Esophagus squamous epithelium (tissue), 5 donors: Measurements from ENCODE around the gene UCKL1. TPM values are rescaled to one million over a fixed set of nuclear protein-coding genes. Genes with fewer than 3 reads are reported as not detected.

Source experiments
- DNase-seq: peaks from one replicate; lab custom pipeline; 2025; lab: John Stamatoyannopoulos, UW
- H3K27ac ChIP-seq, 4 donors: fragments of 200-600 bp; sonication (generic); one replicate each; pipeline ENCODE4 v1.5.1; 2016 to 2019; ENCODE audit warnings: mild to moderate bottlenecking in 1 of 4
- H3K27me3 ChIP-seq, 4 donors: fragments of 200-600 bp; sonication (generic); 1 replicate in 3 of 4; 2 replicates in 1 of 4; pipeline versions ENCODE4 v1.5.1 to v1.6.0; 2017 to 2021; ENCODE audit warnings: antibody characterized with exemption in 1 of 4
- H3K36me3 ChIP-seq, 3 donors: fragments of 200-600 bp; sonication (generic); one replicate each; pipeline ENCODE4 v1.5.1; 2016 to 2019
- H3K4me1 ChIP-seq, 3 donors: fragments of 200-600 bp; sonication (generic); one replicate each; pipeline ENCODE4 v1.5.1; 2017 to 2019
- H3K4me3 ChIP-seq, 4 donors: fragments of 200-600 bp; sonication (generic); 1 replicate in 3 of 4; 2 replicates in 1 of 4; pipeline ENCODE4 v1.5.1; 2016 to 2019; ENCODE audit warnings: mild to moderate bottlenecking in 2 of 4, moderate library complexity in 1 of 4
- H3K9me3 ChIP-seq, 3 donors: fragments of 200-600 bp; sonication (generic); one replicate each; pipeline ENCODE4 v1.5.1; 2016 to 2019
- POLR2A ChIP-seq, 4 donors: fragments of 450-650 bp; IDR thresholded peaks; one replicate each; pipeline ENCODE4 v1.6.1; 2017; ENCODE audit warnings: antibody characterized with exemption in 4 of 4, mild to moderate bottlenecking in 4 of 4, moderate library complexity in 3 of 4
- WGBS, 2 donors: methylation state at CpG; one replicate each; pipeline ENCODE4 v1.1.5; 2018; 5-methylcytosine and 5-hydroxymethylcytosine counted together
- intact Hi-C: fragments of 100-400 bp; cut with DNase I; formaldehyde crosslinking; loops from one replicate; pipeline ENCODE4 v1.15.0; 2022
- total RNA-seq, 4 donors: library from RNA; depleted of rRNA; stranded (reverse); fragments of >200 nt; gene quantifications; one replicate each; pipeline ENCODE4 v1.1.0, GENCODE V29; 2016
- TF ChIP-seq, protein P1 (sequence below), 6 experiments: fragments of 450-650 bp in 4 of 6; fragments of 200-600 bp in 2 of 6; sonication (generic) in 2 of 6; IDR thresholded peaks; one replicate each; pipeline ENCODE4 v1.5.1; 2016 to 2019; ENCODE audit warnings: antibody characterized with exemption in 6 of 6, mild to moderate bottlenecking in 4 of 6, moderate library complexity in 4 of 6
- donor health status: DM: yes; HTN: yes; CAD: no.

Gene UCKL1
- total RNA-seq, 4 donors from 2014 or later = 23.1 to 38.0 (median 25.6) TPM

DNA sequence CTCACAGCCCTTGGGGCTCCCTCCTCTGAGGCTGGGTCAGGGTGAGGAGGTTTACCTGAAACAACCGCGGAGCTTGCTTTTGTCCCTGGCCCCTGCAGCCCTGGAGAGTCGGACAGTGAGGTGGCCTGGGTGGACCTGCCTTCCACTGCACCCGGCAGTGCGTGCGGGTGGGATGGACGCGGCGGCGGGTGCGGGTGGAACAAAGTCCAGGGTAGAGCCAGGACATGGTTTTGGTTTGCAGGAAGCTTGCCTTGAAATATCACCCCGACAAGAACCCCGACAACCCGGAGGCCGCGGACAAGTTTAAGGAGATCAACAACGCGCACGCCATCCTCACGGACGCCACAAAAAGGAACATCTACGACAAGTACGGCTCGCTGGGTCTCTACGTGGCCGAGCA lies 27.1 kb downstream of the UCKL1 start:
- WGBS, 2 donors = 94 to 95% methylated on average over 12 to 15 of the region's 26 CpGs
- intact Hi-C loops = no loop called here
- peaks cover 0 to 6% (median 0%) of the 10 kb centered on the region in 3 donors for H3K4me1 ChIP-seq
- no peak overlapping the region for H3K4me3 ChIP-seq
- no peaks in the 10 kb centered on the region for H3K27me3 ChIP-seq
- H3K9me3 ChIP-seq = no peaks in the 10 kb centered on the region
- no peak overlapping the region for H3K27ac ChIP-seq
- no peak for DNase-seq
- no peak for TF ChIP-seq POLR2A (IDR thresholded peaks at IDR 0.05)
- TF ChIP-seq, protein P1, sequence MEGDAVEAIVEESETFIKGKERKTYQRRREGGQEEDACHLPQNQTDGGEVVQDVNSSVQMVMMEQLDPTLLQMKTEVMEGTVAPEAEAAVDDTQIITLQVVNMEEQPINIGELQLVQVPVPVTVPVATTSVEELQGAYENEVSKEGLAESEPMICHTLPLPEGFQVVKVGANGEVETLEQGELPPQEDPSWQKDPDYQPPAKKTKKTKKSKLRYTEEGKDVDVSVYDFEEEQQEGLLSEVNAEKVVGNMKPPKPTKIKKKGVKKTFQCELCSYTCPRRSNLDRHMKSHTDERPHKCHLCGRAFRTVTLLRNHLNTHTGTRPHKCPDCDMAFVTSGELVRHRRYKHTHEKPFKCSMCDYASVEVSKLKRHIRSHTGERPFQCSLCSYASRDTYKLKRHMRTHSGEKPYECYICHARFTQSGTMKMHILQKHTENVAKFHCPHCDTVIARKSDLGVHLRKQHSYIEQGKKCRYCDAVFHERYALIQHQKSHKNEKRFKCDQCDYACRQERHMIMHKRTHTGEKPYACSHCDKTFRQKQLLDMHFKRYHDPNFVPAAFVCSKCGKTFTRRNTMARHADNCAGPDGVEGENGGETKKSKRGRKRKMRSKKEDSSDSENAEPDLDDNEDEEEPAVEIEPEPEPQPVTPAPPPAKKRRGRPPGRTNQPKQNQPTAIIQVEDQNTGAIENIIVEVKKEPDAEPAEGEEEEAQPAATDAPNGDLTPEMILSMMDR (IDR thresholded peaks at IDR 0.05) = no peak
- peaks cover 44 to 99% (median 45%) of the 10 kb centered on the region in 3 donors for H3K36me3 ChIP-seq

DNA sequence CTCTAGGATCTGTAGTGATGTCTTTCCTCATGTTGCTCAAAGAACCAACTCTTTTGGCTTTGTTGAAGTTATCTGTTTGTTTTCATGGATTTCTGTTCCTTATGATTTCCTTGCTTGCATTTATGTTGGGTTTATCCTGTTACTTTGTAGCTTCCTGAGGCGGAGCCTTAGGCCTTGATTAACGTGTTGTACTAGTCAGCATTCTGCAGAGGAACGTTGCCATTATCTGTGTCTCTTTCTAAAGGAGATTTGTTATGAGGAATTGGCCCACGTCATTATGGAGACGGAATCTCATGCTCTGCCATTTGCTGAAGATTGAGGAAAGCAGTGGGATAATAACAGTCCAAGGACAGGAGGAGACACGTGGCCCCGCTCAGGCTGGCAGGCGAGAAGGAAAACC lies 29.9 kb downstream of the UCKL1 start:
- DNase-seq = no peak
- Histone ChIP-seq H3K27me3 (no peaks in the 10 kb centered on the region), H3K4me3 (no peak overlapping the region), H3K27ac (no peak overlapping the region), H3K4me1 (peaks cover 0 to 15% (median 0%) of the 10 kb centered on the region in 3 donors), H3K36me3 (peaks cover 33 to 95% (median 34%) of the 10 kb centered on the region in 3 donors), H3K9me3 (no peaks in the 10 kb centered on the region)
- 59 to 64% methylated on average over 6 to 8 of the region's 8 CpGs for WGBS, 2 donors
- intact Hi-C loops = no loop called here
- no peak for TF ChIP-seq POLR2A (IDR thresholded peaks at IDR 0.05)
- TF ChIP-seq, protein P1 (IDR thresholded peaks at IDR 0.05) = no peak

DNA sequence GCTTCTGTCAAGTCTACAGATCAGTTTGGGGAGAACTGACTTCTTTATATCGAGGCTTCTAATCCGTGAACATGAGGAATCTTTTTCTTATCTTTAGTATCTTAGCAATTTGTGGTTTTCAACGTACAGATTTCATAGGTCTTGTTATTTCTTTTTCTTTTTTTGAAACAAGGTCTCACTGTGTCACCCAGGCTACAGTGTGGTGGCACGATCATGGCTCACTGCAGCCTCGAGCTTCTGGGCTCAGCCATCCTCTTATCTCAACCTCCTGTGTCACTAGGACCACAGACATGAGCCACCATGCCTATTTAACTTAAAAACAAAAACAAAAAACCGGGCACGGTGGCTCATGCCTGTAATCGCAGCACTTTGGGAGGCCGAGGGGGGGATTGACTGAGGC lies 32.0 kb downstream of the UCKL1 start:
- intact Hi-C loops = no loop called here
- no peak for DNase-seq
- Histone ChIP-seq H3K9me3 (no peaks in the 10 kb centered on the region), H3K27me3 (no peaks in the 10 kb centered on the region), H3K4me1 (peaks cover 0 to 15% (median 0%) of the 10 kb centered on the region in 3 donors), H3K27ac (no peak overlapping the region), H3K36me3 (peaks cover 14 to 94% (median 17%) of the 10 kb centered on the region in 3 donors), H3K4me3 (no peak overlapping the region)
- WGBS, 2 donors = 70 to 78% methylated on average over 8 to 9 of the region's 9 CpGs
- no peak for TF ChIP-seq POLR2A (IDR thresholded peaks at IDR 0.05)
- TF ChIP-seq, protein P1 (IDR thresholded peaks at IDR 0.05) = no peak

DNA sequence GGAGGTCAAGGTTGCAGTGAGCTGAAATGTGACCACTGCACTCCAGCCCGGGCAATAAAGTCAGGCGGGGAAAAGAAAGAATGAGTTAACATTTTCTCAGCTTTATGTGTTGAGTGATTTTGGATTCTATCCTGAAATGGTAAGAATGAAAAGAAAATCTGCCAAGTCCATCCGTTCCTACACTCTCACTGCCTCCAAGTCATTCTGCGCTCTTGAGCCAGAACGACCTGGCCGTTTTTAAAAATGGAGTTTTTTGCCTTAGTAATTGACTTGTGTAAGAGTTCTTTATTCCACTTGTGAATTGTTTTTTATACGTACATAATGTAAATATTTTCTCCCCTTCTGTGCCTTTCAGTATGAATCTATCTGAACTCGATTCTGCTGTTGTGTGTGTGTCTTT lies 32.6 kb downstream of the UCKL1 start:
- no peak for TF ChIP-seq POLR2A (IDR thresholded peaks at IDR 0.05)
- TF ChIP-seq, protein P1 (IDR thresholded peaks at IDR 0.05) = no peak
- H3K9me3 ChIP-seq = no peaks in the 10 kb centered on the region
- H3K4me1 ChIP-seq = peaks cover 0 to 15% (median 0%) of the 10 kb centered on the region in 3 donors
- 67 to 75% methylated on average over 8 of the region's 8 CpGs for WGBS, 2 donors
- intact Hi-C loops = no loop called here
- H3K4me3 ChIP-seq = no peak overlapping the region
- H3K36me3 ChIP-seq = peaks cover 8 to 94% (median 11%) of the 10 kb centered on the region in 3 donors
- DNase-seq = no peak
- no peaks in the 10 kb centered on the region for H3K27me3 ChIP-seq
- no peak overlapping the region for H3K27ac ChIP-seq

DNA sequence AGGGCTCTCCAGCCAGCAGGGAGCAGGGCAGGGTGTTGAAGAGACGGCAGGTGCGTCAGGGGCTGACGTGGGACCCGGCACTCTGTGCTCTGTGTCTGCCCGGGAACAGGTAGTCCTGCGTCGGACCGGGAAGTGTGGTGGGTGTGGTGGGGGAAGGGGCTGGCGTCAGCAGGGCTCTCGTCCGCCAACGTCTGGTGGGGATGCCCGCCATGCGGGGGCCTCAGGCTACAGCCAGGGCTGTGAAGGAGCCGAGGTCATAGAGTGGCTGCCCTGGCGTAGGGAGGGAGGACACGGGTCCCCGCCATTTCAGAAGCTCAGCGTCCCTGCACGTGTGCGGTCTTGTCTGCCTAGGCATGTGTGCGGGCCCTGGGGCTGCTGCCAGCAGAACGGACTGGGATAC lies 36.0 kb downstream of the UCKL1 start:
- TF ChIP-seq, protein P1 (IDR thresholded peaks at IDR 0.05) = no peak
- no peak for TF ChIP-seq POLR2A (IDR thresholded peaks at IDR 0.05)
- 83 to 85% methylated on average over 17 to 23 of the region's 23 CpGs for WGBS, 2 donors
- H3K36me3 ChIP-seq = peaks cover 2 to 88% (median 5%) of the 10 kb centered on the region in 3 donors
- DNase-seq = no peak
- peaks cover 0 to 9% (median 0%) of the 10 kb centered on the region in 3 donors for H3K4me1 ChIP-seq
- H3K4me3 ChIP-seq = no peak overlapping the region
- no peaks in the 10 kb centered on the region for H3K27me3 ChIP-seq
- H3K9me3 ChIP-seq = no peaks in the 10 kb centered on the region
- intact Hi-C loops = no loop called here
- no peak overlapping the region for H3K27ac ChIP-seq
